HepG2 (cell line): Measurements from ENCODE around the gene SPNS3. TPM values are rescaled to one million over a fixed set of nuclear protein-coding genes. Genes with fewer than 3 reads are reported as not detected.

Experiments
- AHR ChIP-seq: IDR thresholded peaks from 2 replicates; pipeline ENCODE4 v1.6.1; 2018; ENCODE audit warnings: missing genetic modification reagents, missing compliant biosample characterization
- ATM ChIP-seq: fragments of 450-650 bp; IDR thresholded peaks from 2 replicates; pipeline ENCODE4 v1.7.1; 2017; ENCODE audit warnings: mild to moderate bottlenecking, borderline replicate concordance
- DR1 ChIP-seq: sonication (generic); formaldehyde crosslinking; IDR thresholded peaks from 2 replicates; pipeline ENCODE4 v1.8.0; 2021; ENCODE audit warnings: mild to moderate bottlenecking, missing genetic modification reagents, inconsistent platforms
- JUND ChIP-seq: sonication (generic); formaldehyde crosslinking; IDR thresholded peaks from 2 replicates; pipeline ENCODE4 v1.8.0; 2022; ENCODE audit warnings: mild to moderate bottlenecking, missing genetic modification reagents
- KLF16 ChIP-seq, 2 experiments: sonication (generic) in 1 of 2; formaldehyde crosslinking in 1 of 2; IDR thresholded peaks; 2 replicates each; pipeline versions ENCODE4 v1.6.1 to v1.8.0; 2016 to 2023; ENCODE audit warnings: missing genetic modification reagents in 2 of 2, missing compliant biosample characterization in 1 of 2
- MNT ChIP-seq: fragments of 450-650 bp; IDR thresholded peaks from 2 replicates; pipeline ENCODE4 v1.6.1; 2016
- MTF1 ChIP-seq: sonication (generic); formaldehyde crosslinking; IDR thresholded peaks from 2 replicates; pipeline ENCODE4 v1.5.0; 2020; ENCODE audit warnings: missing genetic modification reagents
- MXD4 ChIP-seq: IDR thresholded peaks from 2 replicates; pipeline ENCODE4 v1.6.1; 2016; ENCODE audit warnings: mild to moderate bottlenecking, missing biosample characterization, missing genetic modification reagents
- POLR2G ChIP-seq: fragments of 200-400 bp; formaldehyde crosslinking; IDR thresholded peaks from 2 replicates; pipeline ENCODE4 v1.6.1; 2018; ENCODE audit warnings: mild to moderate bottlenecking, low read depth, low read length, moderate library complexity
- PTBP1 ChIP-seq: fragments of 200-400 bp; formaldehyde crosslinking; IDR thresholded peaks from 2 replicates; pipeline ENCODE4 v1.6.1; 2018; ENCODE audit warnings: low read length, low read depth; ENCODE audit not compliant: poor library complexity, severe bottlenecking
- THAP8 ChIP-seq: sonication (generic); formaldehyde crosslinking; IDR thresholded peaks from 2 replicates; pipeline ENCODE4 v1.5.1; 2020; ENCODE audit warnings: missing genetic modification reagents, mild to moderate bottlenecking, borderline replicate concordance
- TOE1 ChIP-seq: sonication (generic); formaldehyde crosslinking; IDR thresholded peaks from 2 replicates; pipeline ENCODE4 v1.4.0; 2020; ENCODE audit warnings: mild to moderate bottlenecking, missing genetic modification reagents
- ZBTB1 ChIP-seq: sonication (generic); formaldehyde crosslinking; IDR thresholded peaks from 2 replicates; pipeline ENCODE4 v1.4.0; 2020; ENCODE audit warnings: missing genetic modification reagents, borderline replicate concordance
- ZBTB46 ChIP-seq: sonication (generic); formaldehyde crosslinking; IDR thresholded peaks from 2 replicates; pipeline ENCODE4 v1.4.0; 2020; ENCODE audit warnings: mild to moderate bottlenecking, missing genetic modification reagents, borderline replicate concordance
- ZMYM3 ChIP-seq: sonication (generic); formaldehyde crosslinking; IDR thresholded peaks from 2 replicates; pipeline ENCODE4 v1.5.1; 2020; ENCODE audit warnings: mild to moderate bottlenecking, missing genetic modification reagents
- ZNF234 ChIP-seq: sonication (generic); formaldehyde crosslinking; conservative IDR thresholded peaks from 2 replicates; pipeline ENCODE4 v1.5.1; 2020; ENCODE audit warnings: mild to moderate bottlenecking, missing genetic modification reagents
- ZNF251 ChIP-seq: sonication (generic); formaldehyde crosslinking; IDR thresholded peaks from 2 replicates; pipeline ENCODE4 v1.9.0; 2021; ENCODE audit warnings: mild to moderate bottlenecking, missing genetic modification reagents
- ZNF253 ChIP-seq: sonication (generic); formaldehyde crosslinking; IDR thresholded peaks from 2 replicates; pipeline ENCODE4 v1.8.0; 2022; ENCODE audit warnings: mild to moderate bottlenecking, missing genetic modification reagents, borderline replicate concordance
- ZNF609 ChIP-seq: sonication (generic); formaldehyde crosslinking; IDR thresholded peaks from 2 replicates; pipeline ENCODE4 v1.4.0; 2020; ENCODE audit warnings: mild to moderate bottlenecking, missing genetic modification reagents, borderline replicate concordance
- polyA plus RNA-seq, 8 experiments: library from polyadenylated mRNA; depleted of rRNA in 3 of 8; stranded (reverse) in 7 of 8; unstranded in 1 of 8; fragments of >200 nt; fragmentation: Illumina TruSeq in 4 of 8; extraction: Trizol in 4 of 8; gene quantifications; 2 replicates each; pipeline versions ENCODE4 v1.2.1 to v1.2.3, GENCODE V29; 2011 to 2016; ENCODE audit warnings: low read depth in 4 of 8, missing spikeins in 1 of 8, mixed read lengths in 1 of 8; ENCODE audit not compliant: insufficient read depth in 1 of 8
- total RNA-seq, 5 experiments: library from RNA; depleted of rRNA; stranded (reverse); fragments of >200 nt; fragmentation: Illumina TruSeq; extraction: Trizol; gene quantifications; 2 replicates each; pipeline ENCODE4 v1.2.3, GENCODE V29; 2016; ENCODE audit warnings: low read depth in 1 of 5

SPNS3 gene
- total and polyA plus RNA-seq, 2 of the 13 experiments (the other 11 are each of a cell fraction or from before 2014, with no cell fraction given), result not detected

- peak; percentile 47; the same call in 1 of the 2 replicates for TF ChIP-seq ZNF609 (CRISPR knock-in tag)
- no peak for TF ChIP-seq PTBP1
- TF ChIP-seq ZNF234 (CRISPR knock-in tag), result no peak
- TF ChIP-seq MNT, result no peak
- no peak for TF ChIP-seq KLF16 (CRISPR knock-in tag; IDR thresholded peaks at IDR 0.05)
- no peak for TF ChIP-seq MTF1 (CRISPR knock-in tag)
- no peak for TF ChIP-seq ZBTB1
- peak; percentile 97 for TF ChIP-seq ZMYM3
- TF ChIP-seq ZNF253 (CRISPR knock-in tag), result no peak
- TF ChIP-seq DR1 (CRISPR knock-in tag), result no peak
- no peak for TF ChIP-seq ZBTB46 (CRISPR knock-in tag)
- no peak for TF ChIP-seq TOE1 (CRISPR knock-in tag)
- no peak for TF ChIP-seq MXD4 (CRISPR knock-in tag)
- 0 out of 2 replicates have a peak, but pooled peaks have one; percentile 4 for TF ChIP-seq AHR (CRISPR knock-in tag)
- TF ChIP-seq ZNF251 (CRISPR knock-in tag), result no peak
- TF ChIP-seq ATM, result no peak
- no peak for TF ChIP-seq JUND
- no peak for TF ChIP-seq POLR2G
- no peak for TF ChIP-seq THAP8 (CRISPR knock-in tag)
Measured at GRCh38 chr17:4480929-4481898, 47.5 kb downstream of the SPNS3 start (continued).
